ENCODE data around the gene ADAT3. TPM values are rescaled to one million over a fixed set of nuclear protein-coding genes. Genes with fewer than 3 reads are reported as not detected.

The ADAT3 gene
- 1 to 10 TPM; 1.9 to 6.1 (median 3.6) TPM for polyA plus RNA-seq (ENCODE audit: low read depth in 6 of 6)

GRCh38 chr19:1905110-1905862 is at the start of gene ADAT3, which contains the start of gene SCAMP4:
Gene ADAT3, plus strand, starts transcription at chr19:1905399. Its CDS starts 6,649 bp downstream, at chr19:1912048.
Gene SCAMP4, plus strand, starts transcription at chr19:1905399. Its CDS starts 9,621 bp downstream, at chr19:1915020.
- Mint-ChIP-seq H3K27me3 (no peaks in the 10 kb centered on the region), H3K4me3 (peak within 1 kb of the TSS; percentile 85 to 94 (median 90)), H3K27ac (peak within 1 kb of the TSS; percentile 89 to 99 (median 95)), H3K9me3 (no peaks in the 10 kb centered on the region), H3K4me1 (peaks cover 36 to 65% (median 63%) of the 10 kb centered on the region in 3 donors), H3K36me3 (no peaks in the 10 kb centered on the region)
- peak; percentile 97 for DNase-seq
- peak; percentile 86 to 87 for ATAC-seq (ENCODE audit: low read depth in 2 of 2)

- Mint-ChIP-seq H3K27ac (peak overlapping the region in 5 of 6 donors; percentile 75 to 91 (median 90)), H3K27me3 (no peaks in the 10 kb centered on the region), H3K4me1 (peaks cover 46 to 70% (median 59%) of the 10 kb centered on the region in 3 donors), H3K36me3 (no peaks in the 10 kb centered on the region), H3K4me3 (peak overlapping the region; percentile 80 to 90 (median 85)), H3K9me3 (no peaks in the 10 kb centered on the region)
- ATAC-seq (ENCODE audit: low read depth in 2 of 2) (no peak), DNase-seq (no peak)
These were observed 49.4 kb upstream of the ADAT3 start for GRCh38 chr19:1855828-1856255.

DNA sequence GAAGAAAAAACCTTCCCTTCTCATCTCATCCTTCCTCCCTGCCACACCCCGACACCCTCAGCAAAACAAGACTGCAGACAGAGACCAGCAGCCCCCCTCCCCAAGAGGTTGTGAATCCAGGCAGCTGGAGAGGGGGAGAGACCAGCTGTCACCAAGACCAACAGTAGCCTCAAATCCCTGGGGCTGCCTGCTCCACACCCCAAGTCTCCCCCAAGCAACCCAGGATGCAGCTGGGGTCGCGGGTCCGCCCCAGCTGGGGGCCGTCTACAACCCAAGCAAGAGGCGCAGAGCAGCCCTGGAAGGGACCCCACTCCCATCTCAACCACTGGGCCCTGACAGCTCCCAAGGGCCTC is 48.9 kb upstream of the ADAT3 start:
- Mint-ChIP-seq H3K27ac (peak overlapping the region in 4 of 6 donors; percentile 75 to 91 (median 84)), H3K9me3 (no peaks in the 10 kb centered on the region), H3K27me3 (no peaks in the 10 kb centered on the region), H3K4me3 (peak overlapping the region; percentile 80 to 90 (median 85)), H3K36me3 (no peaks in the 10 kb centered on the region), H3K4me1 (peaks cover 44 to 70% (median 61%) of the 10 kb centered on the region in 3 donors)
- no peak for ATAC-seq (ENCODE audit: low read depth in 2 of 2)
- DNase-seq: no peak

DNA sequence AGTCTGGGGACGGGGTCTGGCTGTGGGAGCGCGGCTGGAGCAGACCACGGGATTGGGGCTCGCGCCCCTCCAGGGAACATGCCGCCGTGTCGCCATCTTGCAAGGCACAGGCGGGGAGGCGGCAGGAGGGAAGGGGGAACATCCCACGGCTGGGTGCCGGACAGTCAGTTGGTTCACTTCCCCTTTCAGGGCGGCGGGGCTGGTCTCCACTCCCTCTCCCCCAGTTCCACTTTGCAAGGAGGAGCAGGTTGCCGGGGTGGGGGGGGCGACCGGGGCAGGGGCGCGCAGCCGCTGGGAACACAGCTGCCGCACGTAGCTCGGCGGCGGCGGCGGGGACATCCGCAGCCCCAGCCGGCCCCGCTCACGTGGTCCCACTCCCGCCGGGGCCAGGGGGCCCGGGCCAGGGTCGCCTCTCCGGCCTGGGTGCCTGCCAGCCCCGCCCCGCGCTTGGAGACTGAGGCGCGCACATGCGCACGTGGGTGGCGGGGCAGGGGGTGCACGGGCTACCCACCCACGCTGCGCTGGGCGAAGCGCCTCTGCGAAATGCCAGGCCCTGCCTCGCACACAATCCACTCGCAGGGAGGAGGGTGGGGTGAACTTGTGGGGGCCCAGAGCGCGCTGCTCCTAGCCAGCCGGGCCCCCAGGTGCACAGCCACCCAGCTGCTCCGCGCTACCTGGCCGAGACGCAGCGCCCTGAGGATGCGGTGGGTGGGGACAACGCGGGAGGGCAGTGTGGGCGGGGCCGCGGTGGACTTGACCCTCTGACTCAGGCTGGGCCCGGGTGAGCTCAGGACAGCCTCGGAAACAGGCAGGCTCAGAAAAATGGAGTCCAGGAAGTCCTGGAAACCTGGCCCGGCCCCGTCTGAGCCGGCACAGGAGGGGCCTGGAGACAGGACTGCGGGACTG is 48.2 kb upstream of the ADAT3 start:
- H3K36me3 Mint-ChIP-seq: no peaks in the 10 kb centered on the region
- H3K9me3 Mint-ChIP-seq: no peaks in the 10 kb centered on the region
- peak overlapping the region; percentile 80 to 90 (median 85) for H3K4me3 Mint-ChIP-seq
- H3K27me3 Mint-ChIP-seq: no peaks in the 10 kb centered on the region
- DNase-seq: peak; percentile 79
- peaks cover 49 to 74% (median 67%) of the 10 kb centered on the region in 3 donors for H3K4me1 Mint-ChIP-seq
- ATAC-seq (ENCODE audit: low read depth in 2 of 2): peak; percentile 62 to 63
- peak overlapping the region in 5 of 6 donors; percentile 68 to 91 (median 75) for H3K27ac Mint-ChIP-seq

DNA sequence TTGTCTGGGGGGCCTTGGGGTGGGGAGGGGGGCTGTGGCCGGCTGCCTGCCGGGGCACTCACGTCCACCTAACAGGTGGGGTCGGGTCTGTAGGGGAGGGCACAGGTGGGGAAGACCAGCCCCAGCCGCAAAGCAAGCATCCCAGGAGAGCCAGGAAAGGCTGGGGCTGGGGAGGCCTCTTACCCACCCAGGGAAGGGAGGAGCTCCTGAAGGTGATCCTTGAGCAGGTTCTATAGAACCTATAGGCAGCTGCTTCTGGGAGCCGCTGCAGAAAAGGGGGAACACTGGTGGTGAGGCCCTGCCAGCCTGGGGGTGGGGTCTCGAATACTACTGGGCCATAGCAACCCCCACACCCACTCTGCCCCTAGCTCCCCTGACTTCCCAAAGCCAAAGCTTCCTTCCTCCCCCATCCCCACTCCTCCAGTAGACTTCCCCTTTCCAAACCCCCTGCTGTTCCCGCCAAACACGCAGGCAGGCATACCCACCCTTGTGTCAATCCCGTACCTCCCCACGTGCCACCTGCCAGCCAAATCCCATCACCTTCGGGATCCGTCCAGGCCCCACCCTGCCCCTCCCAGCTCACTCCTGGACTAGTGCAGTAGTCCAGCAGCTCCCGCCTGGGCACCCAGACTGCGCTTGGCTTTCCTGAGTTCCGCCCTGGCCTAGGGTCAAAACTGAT is 47.4 kb upstream of the ADAT3 start:
- peak overlapping the region in 5 of 6 donors; percentile 67 to 97 (median 87) for H3K27ac Mint-ChIP-seq
- ATAC-seq (ENCODE audit: low read depth in 2 of 2) (no peak), DNase-seq (no peak)
- H3K9me3 Mint-ChIP-seq: no peaks in the 10 kb centered on the region
- H3K4me3 Mint-ChIP-seq: peak overlapping the region; percentile 56 to 87 (median 76)
- peaks cover 53 to 74% (median 71%) of the 10 kb centered on the region in 3 donors for H3K4me1 Mint-ChIP-seq
- no peaks in the 10 kb centered on the region for H3K36me3 Mint-ChIP-seq
- no peaks in the 10 kb centered on the region for H3K27me3 Mint-ChIP-seq

- H3K4me3 Mint-ChIP-seq: peak overlapping the region in 7 of 8 donors; percentile 39 to 87 (median 75)
- H3K36me3 Mint-ChIP-seq: no peaks in the 10 kb centered on the region
- H3K9me3 Mint-ChIP-seq: no peaks in the 10 kb centered on the region
- no peak for ATAC-seq (ENCODE audit: low read depth in 2 of 2)
- H3K4me1 Mint-ChIP-seq: peaks cover 49 to 68% (median 63%) of the 10 kb centered on the region in 3 donors
- no peaks in the 10 kb centered on the region for H3K27me3 Mint-ChIP-seq
- H3K27ac Mint-ChIP-seq: peak overlapping the region in 4 of 6 donors; percentile 66 to 97 (median 80)
- no peak for DNase-seq
These were observed 46.7 kb upstream of the ADAT3 start for GRCh38 chr19:1858412-1859081.

GRCh38 chr19:1859331-1859781 is 45.8 kb upstream of the ADAT3 start:
- Mint-ChIP-seq H3K9me3 (no peaks in the 10 kb centered on the region), H3K4me3 (peak overlapping the region in 5 of 8 donors; percentile 42 to 87 (median 65)), H3K27me3 (no peaks in the 10 kb centered on the region), H3K27ac (peak overlapping the region in 5 of 6 donors; percentile 14 to 97 (median 88)), H3K4me1 (peaks cover 48 to 67% (median 63%) of the 10 kb centered on the region in 3 donors), H3K36me3 (no peaks in the 10 kb centered on the region)
- DNase-seq (no peak), ATAC-seq (ENCODE audit: low read depth in 2 of 2) (no peak)

DNA sequence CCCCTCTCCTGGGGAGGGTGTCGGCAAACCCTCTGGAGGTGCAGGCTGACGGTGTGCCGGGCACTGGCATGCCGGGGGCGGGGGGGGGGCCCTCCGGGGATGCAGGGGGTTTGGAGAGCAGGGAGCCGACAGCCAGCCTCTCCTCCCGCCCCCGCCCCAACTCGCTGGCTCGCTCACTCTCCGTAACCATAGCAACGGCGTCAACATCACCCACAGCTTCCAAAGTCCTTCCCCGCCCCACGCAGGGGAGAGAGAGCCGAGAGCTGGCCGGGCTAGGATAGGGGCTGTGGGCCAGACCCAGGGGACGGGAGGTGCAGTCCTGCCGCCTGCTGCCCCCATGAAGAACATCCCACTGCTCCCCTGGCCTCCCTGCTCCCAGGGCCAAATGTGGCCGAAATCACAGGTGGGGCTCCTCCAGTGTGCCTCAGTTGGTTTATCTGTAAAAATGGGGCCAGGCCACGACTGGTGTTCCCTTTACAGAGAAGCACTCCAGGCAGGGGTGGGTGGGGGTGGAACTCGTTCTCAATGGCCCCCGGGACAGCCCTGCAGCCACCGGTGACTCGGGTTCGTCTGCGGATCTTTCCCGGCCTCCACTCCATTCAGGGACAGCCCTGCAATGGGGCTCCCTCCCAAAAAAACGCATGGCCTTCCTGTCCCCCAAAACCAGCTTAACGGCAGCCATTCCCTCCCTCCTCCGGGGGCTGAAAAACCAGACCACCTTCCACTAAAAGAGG is 45.0 kb upstream of the ADAT3 start:
- H3K4me1 Mint-ChIP-seq: peaks cover 46 to 61% (median 58%) of the 10 kb centered on the region in 3 donors
- H3K27me3 Mint-ChIP-seq: no peaks in the 10 kb centered on the region
- no peak for ATAC-seq (ENCODE audit: low read depth in 2 of 2)
- H3K36me3 Mint-ChIP-seq: no peaks in the 10 kb centered on the region
- H3K9me3 Mint-ChIP-seq: no peaks in the 10 kb centered on the region
- no peak for DNase-seq
- H3K4me3 Mint-ChIP-seq: peak overlapping the region in 2 of 8 donors; percentile 18 to 56
- H3K27ac Mint-ChIP-seq: peak overlapping the region in 3 of 6 donors; percentile 54 to 97 (median 57)

- Mint-ChIP-seq H3K9me3 (no peaks in the 10 kb centered on the region), H3K4me3 (peak overlapping the region; percentile 53 to 98 (median 96)), H3K4me1 (peaks cover 39 to 55% (median 53%) of the 10 kb centered on the region in 3 donors), H3K36me3 (no peaks in the 10 kb centered on the region), H3K27ac (peak overlapping the region in 5 of 6 donors; percentile 15 to 97 (median 67)), H3K27me3 (no peaks in the 10 kb centered on the region)
- ATAC-seq (ENCODE audit: low read depth in 2 of 2) (no peak), DNase-seq (no peak)
These were observed 44.2 kb upstream of the ADAT3 start for GRCh38 chr19:1860821-1861598.

GRCh38 chr19:1861599-1862031 is 43.6 kb upstream of the ADAT3 start:
- peaks cover 33 to 51% (median 47%) of the 10 kb centered on the region in 3 donors for H3K4me1 Mint-ChIP-seq
- no peaks in the 10 kb centered on the region for H3K27me3 Mint-ChIP-seq
- no peaks in the 10 kb centered on the region for H3K9me3 Mint-ChIP-seq
- H3K27ac Mint-ChIP-seq: peak overlapping the region; percentile 19 to 98 (median 82)
- H3K4me3 Mint-ChIP-seq: peak overlapping the region; percentile 92 to 98 (median 97)
- ATAC-seq (ENCODE audit: low read depth in 2 of 2) (no peak), DNase-seq (no peak)
- no peaks in the 10 kb centered on the region for H3K36me3 Mint-ChIP-seq

GRCh38 chr19:1862068-1862423 is 43.2 kb upstream of the ADAT3 start:
- ATAC-seq (ENCODE audit: low read depth in 2 of 2) (no peak), DNase-seq (no peak)
- peak overlapping the region; percentile 92 to 98 (median 97) for H3K4me3 Mint-ChIP-seq
- peaks cover 32 to 51% (median 46%) of the 10 kb centered on the region in 3 donors for H3K4me1 Mint-ChIP-seq
- no peaks in the 10 kb centered on the region for H3K36me3 Mint-ChIP-seq
- no peaks in the 10 kb centered on the region for H3K9me3 Mint-ChIP-seq
- peak overlapping the region; percentile 72 to 98 (median 97) for H3K27ac Mint-ChIP-seq
- no peaks in the 10 kb centered on the region for H3K27me3 Mint-ChIP-seq

All from naive B cell (primary cell).